HG03571 (cell line): ENCODE measurements around the gene HSH2D.
"Not testable (repeated sequence)": the region's sequence is repeated elsewhere in the genome, so short reads cannot be mapped to it uniquely, and the experiment has no call there.

Experiments used
- ATAC-seq: cut with Tn5 transposase; IDR thresholded peaks from one replicate; pipeline ENCODE4 v1.9.1; 2021; ENCODE audit not compliant: unreplicated experiment

Gene HSH2D

DNA sequence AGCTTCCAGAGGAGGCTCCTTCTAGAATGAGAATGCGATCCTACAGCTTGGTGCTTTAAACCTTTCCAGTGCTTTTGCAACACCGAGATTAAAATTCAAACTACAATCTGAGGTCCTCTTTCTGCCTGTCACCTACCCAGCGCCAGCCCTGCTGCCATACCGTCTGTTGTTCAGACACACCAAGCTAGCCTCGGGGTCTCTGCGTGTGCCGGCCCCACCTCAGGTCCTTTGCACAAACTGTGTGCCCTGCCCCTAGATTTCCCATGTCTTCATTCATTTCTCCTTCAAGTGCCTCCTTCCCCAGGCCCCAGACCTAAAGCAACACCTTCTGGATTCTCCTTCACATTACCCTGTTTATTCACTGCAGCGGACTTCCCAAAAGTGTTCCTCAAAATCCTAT lies 11.1 kb downstream of the HSH2D start:
- ATAC-seq: no peak

GRCh38 chr19:16155128-16155527 lies 11.6 kb downstream of the HSH2D start:
- ATAC-seq: no peak

DNA sequence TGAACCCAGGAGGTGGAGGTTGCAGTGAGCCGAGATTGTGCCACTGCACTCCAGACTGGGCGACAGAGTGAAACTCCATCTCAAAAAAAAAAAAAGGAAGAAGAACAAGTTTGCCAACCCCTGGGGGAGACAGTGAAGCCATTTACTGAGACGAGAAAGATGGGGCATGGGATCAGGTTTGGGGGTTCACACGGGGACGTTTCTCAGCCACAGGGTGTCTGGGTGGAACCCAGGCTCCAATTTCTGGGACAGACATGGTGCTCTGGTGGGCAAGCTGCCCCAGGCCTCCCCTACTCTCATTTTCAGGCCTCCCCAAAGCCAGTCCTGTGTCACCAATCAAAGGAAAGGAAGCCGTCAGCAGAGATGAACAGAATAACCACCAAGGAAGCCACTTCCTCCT lies 13.4 kb downstream of the HSH2D start:
- ATAC-seq: no peak

DNA sequence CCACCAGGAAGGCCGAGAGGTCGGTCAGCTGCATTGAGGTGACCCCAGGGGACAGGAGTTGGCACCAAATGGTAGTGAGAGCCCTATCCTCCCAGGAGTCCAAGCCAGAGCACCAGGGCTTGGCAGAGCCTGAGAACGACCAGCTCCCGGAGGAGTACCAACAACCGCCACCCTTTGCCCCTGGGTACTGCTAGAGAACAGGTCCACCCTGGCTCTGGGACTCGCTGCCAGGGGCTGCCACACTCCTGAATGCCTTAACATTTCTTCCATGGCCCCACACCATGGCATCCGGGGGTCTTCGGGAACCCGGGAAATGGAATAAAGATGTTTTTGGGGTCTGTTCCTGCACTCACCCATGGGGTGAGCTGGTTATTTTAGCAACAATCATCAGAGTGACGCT lies 14.1 kb downstream of the HSH2D start:
- ATAC-seq: no peak

DNA sequence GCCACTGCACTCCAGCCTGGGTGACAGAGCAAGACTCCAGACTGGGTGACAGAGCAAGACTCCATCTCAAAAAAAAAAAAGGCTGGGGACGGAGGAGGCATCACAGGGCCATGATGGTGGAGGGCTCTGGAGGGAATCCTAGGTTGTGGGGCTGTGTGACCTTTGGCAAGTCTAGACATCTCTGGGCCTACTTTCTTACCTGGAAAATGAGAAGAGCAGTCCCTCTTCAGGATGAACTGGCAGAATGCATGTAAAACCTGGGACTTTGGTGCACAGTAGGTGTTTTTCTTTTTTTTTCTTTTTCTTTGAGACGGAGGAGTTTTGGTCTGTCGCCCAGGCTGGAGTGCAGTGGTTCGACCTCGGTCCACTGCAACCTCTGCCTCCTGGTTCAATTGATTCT lies 16.2 kb downstream of the HSH2D start:
- no peak for ATAC-seq

DNA sequence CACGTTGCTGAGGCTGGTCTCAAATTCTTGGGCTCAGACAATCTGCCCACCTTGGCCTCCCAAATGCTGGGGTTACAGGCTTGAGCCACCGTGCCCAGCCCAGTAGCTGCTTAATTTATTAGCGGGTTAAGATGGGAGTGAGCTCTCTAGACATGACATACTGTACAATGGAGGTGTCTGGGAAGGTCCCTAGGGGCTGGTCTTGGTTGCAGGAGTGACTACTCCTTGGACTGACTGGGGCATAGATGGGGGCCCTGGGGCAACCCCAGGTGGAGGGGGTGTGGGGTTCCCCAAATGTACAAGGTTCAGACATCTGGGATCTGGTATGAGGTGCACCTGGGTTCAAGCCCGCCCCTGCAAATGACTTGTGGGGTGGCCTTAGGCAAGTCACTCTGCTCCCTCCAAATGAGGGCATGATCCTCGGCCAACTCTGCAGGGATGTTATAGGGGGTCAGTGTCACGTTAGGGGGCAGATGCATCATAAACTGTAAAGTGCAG lies 17.0 kb downstream of the HSH2D start:
- ATAC-seq: no peak

- ATAC-seq: no peak
Observed at GRCh38 chr19:16160943-16161560, 17.6 kb downstream of the HSH2D start.

DNA sequence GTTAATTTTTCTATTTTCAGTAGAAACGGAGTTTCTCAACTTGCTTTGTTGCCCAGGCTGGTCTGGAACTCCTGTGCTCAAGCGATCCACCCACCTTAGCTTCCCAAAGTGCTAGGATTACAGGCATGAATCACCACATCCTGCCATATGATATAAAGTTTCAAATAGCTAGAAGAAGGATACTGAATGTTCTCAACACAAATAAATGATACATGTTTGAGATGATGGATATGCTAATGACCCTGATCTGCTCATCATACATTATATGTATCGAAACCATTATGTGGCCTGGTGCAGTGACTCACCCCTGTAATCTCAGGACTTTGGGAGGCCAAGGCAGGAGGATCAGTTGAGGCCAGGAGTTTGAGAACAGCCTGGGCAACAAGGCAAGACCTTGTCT lies 18.4 kb downstream of the HSH2D start:
- ATAC-seq: no peak

DNA sequence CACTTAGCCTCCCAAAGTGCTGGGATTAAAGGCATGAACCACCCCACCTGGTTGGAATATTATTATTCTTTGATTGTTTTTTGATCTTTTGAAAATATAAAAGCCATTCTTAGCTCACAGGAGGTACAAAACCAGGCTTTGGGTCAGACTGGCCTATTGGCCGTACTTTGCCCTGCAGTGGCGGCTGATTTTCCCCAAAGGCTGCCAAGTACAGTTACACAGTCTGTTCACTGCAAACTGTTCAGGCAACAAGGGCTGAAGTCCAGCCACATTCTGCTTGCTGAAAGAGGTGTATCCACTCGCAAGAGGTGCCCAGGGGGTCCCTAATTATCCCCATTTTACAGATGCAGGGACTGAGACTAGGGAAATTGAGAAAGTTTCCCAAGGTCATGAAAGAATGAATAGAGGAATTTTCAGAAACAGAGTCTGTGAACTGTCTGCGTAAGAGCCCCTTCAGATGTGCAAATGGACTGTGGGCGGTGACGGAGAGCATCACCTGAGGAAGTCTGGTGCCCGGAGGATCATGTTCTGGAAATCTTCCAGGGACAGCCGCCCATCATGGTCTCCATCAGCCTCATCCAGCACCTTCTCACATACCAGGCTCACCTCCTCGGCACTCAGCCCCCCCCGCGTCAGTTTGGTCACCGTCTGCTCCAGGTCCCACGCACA lies 20.9 kb downstream of the HSH2D start:
- ATAC-seq: no peak

DNA sequence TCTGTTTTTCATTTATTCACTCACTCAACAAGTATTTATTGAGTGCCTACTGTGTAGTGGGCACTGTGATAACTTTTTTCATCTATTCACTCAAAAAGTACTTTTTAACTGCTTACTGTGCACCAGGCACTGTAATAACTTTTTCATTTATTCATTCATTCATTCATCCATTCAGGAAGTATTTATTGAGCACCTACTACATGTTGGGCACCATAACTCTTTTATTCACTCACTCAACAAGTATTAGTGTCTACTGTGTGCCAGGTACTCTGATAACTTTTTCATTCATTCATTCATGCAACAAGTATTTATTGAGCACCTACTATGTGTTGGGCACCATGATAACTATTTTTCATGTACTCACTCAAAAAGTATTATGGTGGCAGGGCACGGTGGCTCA lies 22.9 kb downstream of the HSH2D start:
- no peak for ATAC-seq

- no peak for ATAC-seq
Observed at GRCh38 chr19:16167055-16167454, 23.6 kb downstream of the HSH2D start.

DNA sequence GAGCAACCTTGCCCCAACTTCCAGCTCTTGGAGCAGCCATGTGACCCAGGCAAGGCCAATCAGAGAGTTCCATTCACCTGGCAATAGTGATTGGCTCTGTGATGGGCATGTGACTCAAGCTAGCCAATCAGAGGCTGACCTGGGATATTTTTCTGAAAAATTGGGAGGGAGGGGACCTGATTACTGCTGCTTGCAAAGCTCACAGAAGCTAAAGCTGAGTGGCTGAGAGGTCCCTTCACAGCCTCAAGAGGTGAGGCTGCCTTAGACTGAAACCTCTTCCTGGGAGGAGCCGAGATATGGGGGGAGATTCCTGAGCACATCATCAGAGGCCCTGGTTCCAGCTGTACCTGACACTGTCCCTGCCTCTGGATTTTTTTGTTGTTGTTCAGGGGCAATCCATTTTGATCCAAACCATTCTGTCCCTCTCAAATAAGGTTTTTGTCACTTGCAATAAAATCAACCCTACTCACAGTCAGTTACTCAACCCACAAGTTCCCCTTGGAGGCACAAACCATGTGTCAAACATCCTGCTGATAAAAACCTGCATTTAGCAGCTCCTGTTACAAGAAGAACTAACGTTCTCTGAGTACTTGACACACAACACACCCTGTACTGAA lies 25.1 kb downstream of the HSH2D start:
- ATAC-seq: no peak

DNA sequence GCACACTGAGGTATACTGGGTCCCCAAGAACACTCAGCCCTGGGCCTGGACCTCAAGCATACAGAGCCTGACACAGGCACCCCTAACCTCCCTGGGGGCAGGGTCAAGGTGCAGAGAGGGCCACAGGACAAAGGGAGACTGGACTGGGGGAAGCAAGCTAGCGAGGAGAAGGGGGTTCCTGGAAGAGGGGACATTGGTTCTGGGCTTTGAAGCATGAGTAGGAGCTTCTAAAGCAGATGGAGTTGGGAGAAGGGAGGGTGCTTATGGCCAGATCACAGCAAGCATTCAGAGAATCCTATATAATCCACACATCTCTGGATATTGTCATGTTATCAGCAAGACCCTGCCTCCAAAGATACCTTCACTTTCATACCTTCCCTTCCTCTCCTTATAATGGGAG lies 26.6 kb downstream of the HSH2D start:
- no peak for ATAC-seq

GRCh38 chr19:16175954-16176353 lies 32.5 kb downstream of the HSH2D start:
- no peak for ATAC-seq

DNA sequence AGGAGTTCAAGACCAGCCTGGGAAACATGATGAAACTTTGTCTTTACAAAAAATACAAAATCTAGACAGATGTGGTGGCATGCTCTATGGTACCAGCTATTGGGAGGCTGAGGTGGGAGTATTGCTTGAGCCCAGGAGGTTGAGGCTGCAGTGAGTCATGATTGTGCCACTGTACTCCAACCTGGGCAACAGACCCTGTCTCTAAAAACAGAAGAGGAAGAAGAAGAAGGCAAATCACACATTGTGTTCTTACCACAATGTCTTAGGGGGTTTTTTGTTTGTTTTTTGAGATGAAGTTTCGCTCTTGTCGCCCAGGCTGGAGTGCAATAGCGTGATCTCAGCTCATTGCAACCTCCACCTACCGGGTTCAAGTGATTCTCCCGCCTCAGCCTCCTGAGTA lies 35.4 kb downstream of the HSH2D start:
- not testable (repeated sequence) for ATAC-seq

DNA sequence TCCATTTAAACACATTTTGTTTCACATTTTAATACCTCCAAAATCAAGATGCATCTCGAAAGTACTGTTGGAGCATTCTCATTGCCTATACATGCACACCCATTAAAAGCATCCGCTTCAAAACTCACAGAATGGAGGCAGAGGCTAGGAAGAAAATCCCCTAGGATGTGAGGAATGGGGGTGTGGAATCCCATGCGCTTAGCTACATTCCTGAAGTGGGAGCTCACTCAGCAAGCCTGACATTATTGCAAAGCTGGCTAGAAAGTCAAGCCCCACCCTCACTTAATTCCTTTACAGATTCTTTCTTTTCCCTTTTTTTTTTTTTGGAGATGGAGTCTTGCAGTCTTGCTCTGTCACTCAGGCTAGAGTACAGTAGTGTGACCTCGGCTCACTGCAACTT lies 37.1 kb downstream of the HSH2D start:
- no peak for ATAC-seq

DNA sequence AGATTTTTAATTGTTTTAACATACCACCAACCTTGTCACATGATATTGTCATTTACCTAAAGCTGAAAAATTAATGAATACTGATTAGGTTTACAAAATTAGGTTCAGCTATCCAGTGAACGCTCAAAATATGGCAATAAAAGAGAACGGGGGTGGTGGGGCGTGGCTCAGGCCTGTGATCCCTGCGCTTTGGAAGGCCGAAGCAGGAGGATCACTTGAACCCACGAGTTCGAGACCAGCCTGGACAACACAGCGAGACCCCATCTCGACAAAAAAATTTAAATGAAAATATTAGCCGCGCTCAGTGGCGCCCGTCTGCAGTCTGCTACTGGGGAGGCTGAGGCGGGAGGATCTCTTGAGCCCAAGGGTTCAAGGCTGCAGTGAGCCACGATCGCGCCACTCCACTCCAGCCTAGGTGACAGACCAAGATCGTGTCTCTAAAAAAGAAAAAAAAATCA lies 41.2 kb downstream of the HSH2D start:
- ATAC-seq: no peak

DNA sequence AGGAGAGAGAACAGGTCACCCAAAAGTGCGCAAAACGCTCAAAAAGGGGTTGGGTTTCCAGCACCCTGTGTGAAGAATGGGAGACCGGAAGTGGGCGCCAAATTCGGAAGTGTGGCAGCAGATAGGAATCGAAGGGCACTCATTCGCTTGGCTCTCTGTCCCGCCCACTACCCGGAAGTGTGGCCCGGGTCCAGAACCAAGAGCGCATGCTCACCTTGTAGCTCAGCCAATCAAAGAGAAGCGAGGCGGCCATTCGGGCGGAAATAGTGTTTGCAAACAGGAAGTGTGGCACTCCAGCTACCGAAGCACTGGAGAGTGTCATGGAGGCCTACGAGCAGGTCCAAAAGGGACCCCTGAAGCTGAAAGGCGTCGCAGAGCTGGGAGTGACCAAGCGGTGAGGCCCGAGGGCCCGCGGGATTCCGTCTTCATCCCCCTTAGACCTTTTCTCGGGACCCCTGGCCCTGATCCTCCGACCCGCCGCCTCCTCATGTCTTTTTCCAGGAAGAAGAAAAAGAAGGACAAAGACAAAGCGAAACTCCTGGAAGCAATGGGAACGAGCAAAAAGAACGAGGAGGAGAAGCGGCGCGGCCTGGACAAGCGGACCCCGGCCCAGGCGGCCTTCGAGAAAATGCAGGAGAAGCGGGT lies 41.8 kb downstream of the HSH2D start, which contains the start of gene FAM32A:
Gene FAM32A, plus strand, starts transcription at position 288 of the 645 bp plus-strand sequence. Its CDS starts 33 bp downstream, at position 321.
- peak; percentile 78 for ATAC-seq

GRCh38 chr19:16185768-16186123 lies 42.3 kb downstream of the HSH2D start:
- ATAC-seq: no peak

DNA sequence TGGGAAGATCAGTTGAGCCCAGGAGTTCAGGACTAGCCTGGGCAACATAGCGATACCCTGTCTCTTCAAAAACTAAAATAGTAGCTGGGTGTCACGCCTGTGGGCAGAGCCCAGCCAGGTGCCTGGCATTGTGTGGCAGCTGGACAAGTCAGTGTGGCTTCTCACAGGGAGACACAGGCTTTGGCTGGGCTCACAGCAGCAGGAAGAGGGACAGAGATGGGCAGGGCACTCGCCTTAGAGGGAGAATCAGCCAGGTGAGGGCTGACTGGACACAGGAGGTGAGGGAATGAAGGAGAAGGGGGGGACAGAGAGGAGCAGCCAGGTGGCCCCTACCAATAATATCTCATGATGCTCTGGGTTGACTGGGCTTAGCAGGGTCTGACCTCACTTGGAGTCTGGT lies 45.0 kb downstream of the HSH2D start:
- ATAC-seq: no peak

GRCh38 chr19:16190198-16190597 lies 46.7 kb downstream of the HSH2D start:
- ATAC-seq: no peak

- no peak for ATAC-seq
Observed at GRCh38 chr19:16190736-16191135, 47.3 kb downstream of the HSH2D start.
